Neutrophil (primary cell): Measurements from ENCODE around the gene TOX4.

Experiments
- H3K27ac ChIP-seq: fragments of 200-600 bp; sonication (generic); 2 replicates; pipeline ENCODE4 v1.5.1; 2016; ENCODE audit warnings: mild to moderate bottlenecking, moderate library complexity
- H3K27me3 ChIP-seq: fragments of 200-600 bp; sonication (generic); 2 replicates; pipeline ENCODE4 v1.6.0; 2016; ENCODE audit warnings: mild to moderate bottlenecking
- H3K36me3 ChIP-seq: fragments of 200-600 bp; sonication (generic); 2 replicates; pipeline ENCODE4 v1.5.1; 2017
- H3K4me1 ChIP-seq, 2 experiments: fragments of 200-600 bp in 1 of 2; sonication (generic) in 1 of 2; 1 replicate in 1 of 2; 2 replicates in 1 of 2; pipeline versions ENCODE4 v1.5.1 to v1.6.1; 2013 to 2016; ENCODE audit warnings: low read depth in 1 of 2, low read length in 1 of 2, mild to moderate bottlenecking in 1 of 2, moderate library complexity in 1 of 2; ENCODE audit not compliant: control insufficient read depth in 1 of 2, insufficient read depth in 1 of 2
- H3K4me3 ChIP-seq, 2 experiments: fragments of 200-600 bp in 1 of 2; sonication (generic) in 1 of 2; 1 replicate in 1 of 2; 2 replicates in 1 of 2; pipeline ENCODE4 v1.5.1; 2013 to 2016; ENCODE audit warnings: low read depth in 1 of 2, low read length in 1 of 2, mild to moderate bottlenecking in 1 of 2, moderate library complexity in 1 of 2
- H3K9me3 ChIP-seq: fragments of 200-600 bp; sonication (generic); 2 replicates; pipeline ENCODE4 v1.5.1; 2016
- CTCF ChIP-seq: fragments of 200-600 bp; sonication (generic); IDR thresholded peaks from 2 replicates; pipeline ENCODE4 v1.5.1; 2016; ENCODE audit warnings: antibody characterized with exemption

Gene TOX4

GRCh38 chr14:21529515-21529914 is 52.5 kb downstream of the TOX4 start:
- Histone ChIP-seq H3K4me3 (no peak overlapping the region), H3K36me3 (no peaks in the 10 kb centered on the region), H3K9me3 (no peaks in the 10 kb centered on the region), H3K27me3 (peaks cover 37% of the 10 kb centered on the region), H3K4me1 (peaks cover 33 to 37% of the 10 kb centered on the region in 2 experiments), H3K27ac (no peak overlapping the region)
- no peak for TF ChIP-seq CTCF

GRCh38 chr14:21533294-21533693 is 56.3 kb downstream of the TOX4 start:
- TF ChIP-seq CTCF = no peak
- Histone ChIP-seq H3K36me3 (no peaks in the 10 kb centered on the region), H3K27me3 (peaks cover 51% of the 10 kb centered on the region), H3K4me3 (no peak overlapping the region), H3K9me3 (no peaks in the 10 kb centered on the region), H3K27ac (no peak overlapping the region), H3K4me1 (peaks cover 11 to 12% of the 10 kb centered on the region in 2 experiments)

- no peak for TF ChIP-seq CTCF
- Histone ChIP-seq H3K27ac (no peak overlapping the region), H3K9me3 (no peaks in the 10 kb centered on the region), H3K4me1 (no peaks in the 10 kb centered on the region), H3K27me3 (peaks cover 64% of the 10 kb centered on the region), H3K4me3 (no peak overlapping the region), H3K36me3 (no peaks in the 10 kb centered on the region)
Measured at GRCh38 chr14:21534576-21534975, 57.6 kb downstream of the TOX4 start.

- no peaks in the 10 kb centered on the region for H3K36me3 ChIP-seq
- H3K9me3 ChIP-seq = no peaks in the 10 kb centered on the region
- no peaks in the 10 kb centered on the region for H3K4me1 ChIP-seq
- H3K27ac ChIP-seq = no peak overlapping the region
- peaks cover 71% of the 10 kb centered on the region for H3K27me3 ChIP-seq
- no peak for TF ChIP-seq CTCF
- no peak overlapping the region for H3K4me3 ChIP-seq
Measured at GRCh38 chr14:21535545-21536417, 58.8 kb downstream of the TOX4 start.

GRCh38 chr14:21536418-21537089 is 59.6 kb downstream of the TOX4 start:
- H3K27ac ChIP-seq = no peak overlapping the region
- peaks cover 71% of the 10 kb centered on the region for H3K27me3 ChIP-seq
- no peaks in the 10 kb centered on the region for H3K36me3 ChIP-seq
- H3K4me1 ChIP-seq = no peaks in the 10 kb centered on the region
- H3K4me3 ChIP-seq = no peak overlapping the region
- H3K9me3 ChIP-seq = no peaks in the 10 kb centered on the region
- no peak for TF ChIP-seq CTCF
